ENCODE data around the gene ERICH4.
"Not testable (repeated sequence)": the region's sequence is repeated elsewhere in the genome, so short reads cannot be mapped to it uniquely, and the experiment has no call there.

The ERICH4 gene

GRCh38 chr19:41463257-41464256, 20.6 kb downstream of the ERICH4 start:
- not testable (repeated sequence) for DNase-seq (ENCODE audit: extremely low read depth in 1 of 2, low read depth in 1 of 2)

- DNase-seq (ENCODE audit: extremely low read depth in 1 of 2, low read depth in 1 of 2), result no peak
Measured at GRCh38 chr19:41476583-41476982, 33.6 kb downstream of the ERICH4 start.

GRCh38 chr19:41478171-41478570, 35.2 kb downstream of the ERICH4 start:
- no peak for DNase-seq (ENCODE audit: extremely low read depth in 1 of 2, low read depth in 1 of 2)

GRCh38 chr19:41478875-41479756, 36.2 kb downstream of the ERICH4 start:
- DNase-seq (ENCODE audit: extremely low read depth in 1 of 2, low read depth in 1 of 2), result no peak

- DNase-seq (ENCODE audit: extremely low read depth in 1 of 2, low read depth in 1 of 2), result no peak
Measured at GRCh38 chr19:41479757-41480191, 36.8 kb downstream of the ERICH4 start.

- DNase-seq (ENCODE audit: extremely low read depth in 1 of 2, low read depth in 1 of 2), result no peak
Measured at GRCh38 chr19:41480336-41480735, 37.4 kb downstream of the ERICH4 start.

- no peak for DNase-seq (ENCODE audit: extremely low read depth in 1 of 2, low read depth in 1 of 2)
Measured at GRCh38 chr19:41484822-41485221, 41.9 kb downstream of the ERICH4 start.

- DNase-seq (ENCODE audit: extremely low read depth in 1 of 2, low read depth in 1 of 2), result not testable (repeated sequence)
Measured at GRCh38 chr19:41486953-41487352, 44.0 kb downstream of the ERICH4 start.

GRCh38 chr19:41492843-41493242, 49.9 kb downstream of the ERICH4 start:
- DNase-seq (ENCODE audit: extremely low read depth in 1 of 2, low read depth in 1 of 2), result no peak
